HG03469 (cell line): Measurements from ENCODE around the gene ERVFRD-1.
"Not testable (repeated sequence)": the region's sequence is repeated elsewhere in the genome, so short reads cannot be mapped to it uniquely, and the experiment has no call there.

Experiments
- ATAC-seq: cut with Tn5 transposase; IDR thresholded peaks from one replicate; pipeline ENCODE4 v1.9.1; 2021; ENCODE audit warnings: mild to moderate bottlenecking, moderate library complexity, moderate number of reproducible peaks; ENCODE audit not compliant: unreplicated experiment

The ERVFRD-1 gene

GRCh38 chr6:11129908-11130565 lies 18.5 kb upstream of the ERVFRD-1 start:
- no peak for ATAC-seq

- no peak for ATAC-seq
These were observed 17.1 kb upstream of the ERVFRD-1 start for GRCh38 chr6:11128608-11129007.

GRCh38 chr6:11126876-11127275 lies 15.4 kb upstream of the ERVFRD-1 start:
- ATAC-seq: no peak

- ATAC-seq: no peak
These were observed 12.5 kb upstream of the ERVFRD-1 start for GRCh38 chr6:11123978-11124377.

GRCh38 chr6:11122380-11122779 lies 10.9 kb upstream of the ERVFRD-1 start:
- ATAC-seq: no peak

GRCh38 chr6:11121851-11122250 lies 10.3 kb upstream of the ERVFRD-1 start:
- no peak for ATAC-seq

GRCh38 chr6:11120271-11121005 lies 8.9 kb upstream of the ERVFRD-1 start:
- ATAC-seq: no peak

- not testable (repeated sequence) for ATAC-seq
These were observed 4.4 kb upstream of the ERVFRD-1 start for GRCh38 chr6:11115808-11116536.

GRCh38 chr6:11113038-11113437 lies 1.5 kb upstream of the ERVFRD-1 start:
- ATAC-seq: no peak

GRCh38 chr6:11111769-11112437 lies 378 bp upstream of the ERVFRD-1 start:
- no peak for ATAC-seq

- no peak for ATAC-seq
These were observed 2.8 kb downstream of the ERVFRD-1 start for GRCh38 chr6:11108726-11109125.

GRCh38 chr6:11103065-11103464 lies 8.5 kb downstream of the ERVFRD-1 start:
- no peak for ATAC-seq

GRCh38 chr6:11101417-11101816 lies 10.1 kb downstream of the ERVFRD-1 start:
- no peak for ATAC-seq

- no peak for ATAC-seq
These were observed 13.5 kb downstream of the ERVFRD-1 start for GRCh38 chr6:11098004-11098403.

- no peak for ATAC-seq
These were observed 14.0 kb downstream of the ERVFRD-1 start for GRCh38 chr6:11097476-11097875.

GRCh38 chr6:11096109-11096508 lies 15.4 kb downstream of the ERVFRD-1 start:
- no peak for ATAC-seq

- no peak for ATAC-seq
These were observed 16.6 kb downstream of the ERVFRD-1 start for GRCh38 chr6:11094941-11095340.

GRCh38 chr6:11094411-11094851 lies 17.1 kb downstream of the ERVFRD-1 start:
- ATAC-seq: peak; percentile 27

- ATAC-seq: peak; percentile 81
These were observed 17.7 kb downstream of the ERVFRD-1 start, which contains the start of gene SMIM13 for GRCh38 chr6:11093626-11094410. TSS of gene SMIM13 (plus strand) at chr6:11093834. CDS start at chr6:11094314, 480 bp downstream.

GRCh38 chr6:11093376-11093625 lies 18.2 kb downstream of the ERVFRD-1 start:
- ATAC-seq: peak; percentile 4
